Peyer's patch (tissue), 4 donors: ENCODE data around the gene FAM120A.

Experiments
- POLR2A ChIP-seq, 2 donors: fragments of 450-650 bp; IDR thresholded peaks; one replicate each; pipeline ENCODE4 v1.5.1; 2017; ENCODE audit warnings: antibody characterized with exemption in 2 of 2, mild to moderate bottlenecking in 2 of 2, moderate library complexity in 2 of 2
- TF ChIP-seq, protein P1 (sequence below), 6 experiments: fragments of 450-650 bp in 4 of 6; fragments of 200-600 bp in 2 of 6; sonication (generic) in 1 of 6; IDR thresholded peaks; one replicate each; pipeline ENCODE4 v1.5.1; 2017 to 2019; ENCODE audit warnings: antibody characterized with exemption in 6 of 6, mild to moderate bottlenecking in 3 of 6, moderate library complexity in 1 of 6

GRCh38 chr9:93597871-93598646 lies 146.6 kb downstream of the FAM120A start:
- TF ChIP-seq, protein P1, sequence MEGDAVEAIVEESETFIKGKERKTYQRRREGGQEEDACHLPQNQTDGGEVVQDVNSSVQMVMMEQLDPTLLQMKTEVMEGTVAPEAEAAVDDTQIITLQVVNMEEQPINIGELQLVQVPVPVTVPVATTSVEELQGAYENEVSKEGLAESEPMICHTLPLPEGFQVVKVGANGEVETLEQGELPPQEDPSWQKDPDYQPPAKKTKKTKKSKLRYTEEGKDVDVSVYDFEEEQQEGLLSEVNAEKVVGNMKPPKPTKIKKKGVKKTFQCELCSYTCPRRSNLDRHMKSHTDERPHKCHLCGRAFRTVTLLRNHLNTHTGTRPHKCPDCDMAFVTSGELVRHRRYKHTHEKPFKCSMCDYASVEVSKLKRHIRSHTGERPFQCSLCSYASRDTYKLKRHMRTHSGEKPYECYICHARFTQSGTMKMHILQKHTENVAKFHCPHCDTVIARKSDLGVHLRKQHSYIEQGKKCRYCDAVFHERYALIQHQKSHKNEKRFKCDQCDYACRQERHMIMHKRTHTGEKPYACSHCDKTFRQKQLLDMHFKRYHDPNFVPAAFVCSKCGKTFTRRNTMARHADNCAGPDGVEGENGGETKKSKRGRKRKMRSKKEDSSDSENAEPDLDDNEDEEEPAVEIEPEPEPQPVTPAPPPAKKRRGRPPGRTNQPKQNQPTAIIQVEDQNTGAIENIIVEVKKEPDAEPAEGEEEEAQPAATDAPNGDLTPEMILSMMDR (IDR thresholded peaks at IDR 0.05): no peak
- no peak for TF ChIP-seq POLR2A (IDR thresholded peaks at IDR 0.05)
